Smooth muscle cell (in vitro differentiated cells): ENCODE measurements around the gene EVX1. TPM values are rescaled to one million over a fixed set of nuclear protein-coding genes. Genes with fewer than 3 reads are reported as not detected.

ENCODE experiments used
- DNase-seq: peaks from one replicate; lab custom pipeline; 2025; ENCODE audit not compliant: unreplicated experiment; lab: John Stamatoyannopoulos, UW
- H2AFZ ChIP-seq: fragments of 200-600 bp; sonication (generic); 2 replicates; pipeline ENCODE4 v1.6.0; 2016; ENCODE audit warnings: antibody characterized with exemption, low read depth, mild to moderate bottlenecking
- H3F3A ChIP-seq: fragments of 200-600 bp; sonication (generic); 2 replicates; pipeline ENCODE4 v1.6.0; 2017; ENCODE audit warnings: antibody characterized with exemption, low read depth
- H3K27ac ChIP-seq: fragments of 200-600 bp; sonication (generic); 2 replicates; pipeline ENCODE4 v1.5.1; 2016; ENCODE audit warnings: low read depth, mild to moderate bottlenecking
- H3K27me3 ChIP-seq: fragments of 200-600 bp; sonication (generic); 2 replicates; pipeline ENCODE4 v1.6.1; 2016; ENCODE audit warnings: low read depth, mild to moderate bottlenecking
- H3K36me3 ChIP-seq: fragments of 200-600 bp; sonication (generic); 2 replicates; pipeline ENCODE4 v1.5.1; 2016; ENCODE audit warnings: low read depth
- H3K4me1 ChIP-seq: fragments of 200-600 bp; sonication (generic); 2 replicates; pipeline ENCODE4 v1.5.1; 2016; ENCODE audit warnings: low read depth
- H3K4me2 ChIP-seq: fragments of 200-600 bp; sonication (generic); 2 replicates; pipeline ENCODE4 v1.6.0; 2016; ENCODE audit warnings: mild to moderate bottlenecking
- H3K4me3 ChIP-seq: fragments of 200-600 bp; sonication (generic); 2 replicates; pipeline ENCODE4 v1.5.1; 2016; ENCODE audit warnings: mild to moderate bottlenecking
- H3K79me2 ChIP-seq: fragments of 200-600 bp; sonication (generic); 2 replicates; pipeline ENCODE4 v1.6.0; 2016; ENCODE audit warnings: low read depth, mild to moderate bottlenecking
- H3K9ac ChIP-seq: fragments of 200-600 bp; sonication (generic); 2 replicates; pipeline ENCODE4 v1.6.0; 2016; ENCODE audit warnings: low read depth
- H3K9me3 ChIP-seq: fragments of 200-600 bp; sonication (generic); replicated peaks from 2 replicates; pipeline ENCODE4 v1.5.1; 2016; ENCODE audit warnings: low read depth
- H4K20me1 ChIP-seq: fragments of 200-600 bp; sonication (generic); 2 replicates; pipeline ENCODE4 v1.6.0; 2016; ENCODE audit warnings: low read depth
- CTCF ChIP-seq: fragments of 200-600 bp; sonication (generic); IDR thresholded peaks from 2 replicates; pipeline ENCODE4 v1.5.1; 2017; ENCODE audit warnings: borderline replicate concordance, mild to moderate bottlenecking, antibody characterized with exemption; ENCODE audit not compliant: insufficient read depth, poor library complexity, severe bottlenecking
- WGBS: methylation state at CpG from one replicate; pipeline ENCODE4 v1.1.7; 2016; ENCODE audit warnings: low lambda C conversion rate; 5-methylcytosine and 5-hydroxymethylcytosine counted together
- polyA plus RNA-seq: library from polyadenylated mRNA; unstranded; fragments of >200 nt; fragmentation: Nextera tagmentation; extraction: Ambion mirVana; gene quantifications from 2 replicates; pipeline ENCODE4 v1.2.1, GENCODE V29; 2016
- total RNA-seq: library from RNA; depleted of rRNA; stranded (reverse); fragments of >200 nt; gene quantifications from 2 replicates; pipeline ENCODE4 v1.2.3, GENCODE V29; 2014

EVX1 gene
- total and polyA plus RNA-seq, 2 experiments from 2014 or later, result 0.36 to 2.0 TPM

- no peak overlapping the region for H3K27ac ChIP-seq
- no peaks in the 10 kb centered on the region for H4K20me1 ChIP-seq
- H3K27me3 ChIP-seq, result peaks cover 44% of the 10 kb centered on the region
- no peaks in the 10 kb centered on the region for H3K36me3 ChIP-seq
- H3K4me1 ChIP-seq, result peaks cover 6% of the 10 kb centered on the region
- no peak for TF ChIP-seq CTCF
- H3K4me3 ChIP-seq, result no peak overlapping the region
- no peak for DNase-seq
- 69% methylated on average over 26 of the region's 45 CpGs for WGBS
- peaks cover 5% of the 10 kb centered on the region for H3F3A ChIP-seq
- no peaks in the 10 kb centered on the region for H3K9me3 ChIP-seq
- H2AFZ ChIP-seq, result no peak overlapping the region
- no peak overlapping the region for H3K9ac ChIP-seq
- no peak overlapping the region for H3K4me2 ChIP-seq
- H3K79me2 ChIP-seq, result no peaks in the 10 kb centered on the region
Observed at GRCh38 chr7:27220440-27220955, 22.1 kb upstream of the EVX1 start.

- Histone ChIP-seq H3K27ac (no peak overlapping the region), H3K36me3 (no peaks in the 10 kb centered on the region), H4K20me1 (no peaks in the 10 kb centered on the region), H3F3A (peaks cover 5% of the 10 kb centered on the region), H3K9me3 (no peaks in the 10 kb centered on the region), H3K27me3 (peaks cover 52% of the 10 kb centered on the region), H2AFZ (no peak overlapping the region), H3K4me3 (no peak overlapping the region), H3K79me2 (no peaks in the 10 kb centered on the region), H3K4me2 (no peak overlapping the region), H3K4me1 (peaks cover 6% of the 10 kb centered on the region), H3K9ac (no peak overlapping the region)
- WGBS, result 89% methylated on average over 3 of the region's 3 CpGs
- no peak for DNase-seq
- no peak for TF ChIP-seq CTCF
Observed at GRCh38 chr7:27221201-27221797, 21.3 kb upstream of the EVX1 start.

GRCh38 chr7:27223941-27224575, 18.5 kb upstream of the EVX1 start:
- H3F3A ChIP-seq, result peaks cover 9% of the 10 kb centered on the region
- peaks cover 56% of the 10 kb centered on the region for H3K27me3 ChIP-seq
- H4K20me1 ChIP-seq, result no peaks in the 10 kb centered on the region
- no peak overlapping the region for H3K27ac ChIP-seq
- H3K4me2 ChIP-seq, result no peak overlapping the region
- H3K4me1 ChIP-seq, result peaks cover 6% of the 10 kb centered on the region
- DNase-seq, result no peak
- no peaks in the 10 kb centered on the region for H3K36me3 ChIP-seq
- H3K9me3 ChIP-seq, result no peaks in the 10 kb centered on the region
- H3K9ac ChIP-seq, result no peak overlapping the region
- H2AFZ ChIP-seq, result no peak overlapping the region
- no peak for TF ChIP-seq CTCF
- H3K4me3 ChIP-seq, result no peak overlapping the region
- no peaks in the 10 kb centered on the region for H3K79me2 ChIP-seq
